ENCODE measurements around the gene TACR1.
"Not testable (repeated sequence)": the region's sequence is repeated elsewhere in the genome, so short reads cannot be mapped to it uniquely, and the experiment has no call there.

The TACR1 gene

DNA sequence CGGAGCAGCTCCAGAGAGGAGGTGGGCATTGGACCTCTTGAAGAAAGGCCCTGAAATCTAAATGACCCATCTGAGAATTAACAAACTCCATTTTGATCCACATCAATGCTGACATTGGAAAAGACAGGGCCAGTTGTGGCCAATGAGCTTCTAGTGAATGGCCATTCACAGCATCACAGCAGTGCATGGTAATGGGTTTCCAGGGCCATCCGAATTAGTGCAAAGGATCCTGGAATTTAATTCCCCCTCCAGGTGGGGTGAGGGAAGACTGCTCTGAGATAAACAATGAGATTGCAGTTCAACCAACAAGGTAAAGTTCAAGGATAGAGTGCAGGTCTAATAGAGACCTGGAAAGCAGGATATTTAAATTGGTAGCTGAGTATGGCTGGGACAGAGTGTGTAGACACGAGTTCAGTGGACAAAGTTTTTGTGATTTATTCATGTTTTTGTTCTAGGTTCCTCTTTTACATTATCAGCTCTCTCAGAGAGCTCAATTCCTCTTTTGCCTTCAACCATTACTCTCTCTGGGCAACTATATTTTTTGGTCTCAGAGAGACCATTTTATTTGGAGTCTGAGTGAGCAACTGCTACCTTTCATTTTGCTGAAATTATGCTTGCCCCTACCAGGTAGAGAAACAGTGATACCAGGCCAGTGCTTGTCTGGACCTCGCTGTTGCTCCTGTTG is 5.0 kb downstream of the TACR1 start:
- no peak for DNase-seq (ENCODE audit: low spot score)

DNA sequence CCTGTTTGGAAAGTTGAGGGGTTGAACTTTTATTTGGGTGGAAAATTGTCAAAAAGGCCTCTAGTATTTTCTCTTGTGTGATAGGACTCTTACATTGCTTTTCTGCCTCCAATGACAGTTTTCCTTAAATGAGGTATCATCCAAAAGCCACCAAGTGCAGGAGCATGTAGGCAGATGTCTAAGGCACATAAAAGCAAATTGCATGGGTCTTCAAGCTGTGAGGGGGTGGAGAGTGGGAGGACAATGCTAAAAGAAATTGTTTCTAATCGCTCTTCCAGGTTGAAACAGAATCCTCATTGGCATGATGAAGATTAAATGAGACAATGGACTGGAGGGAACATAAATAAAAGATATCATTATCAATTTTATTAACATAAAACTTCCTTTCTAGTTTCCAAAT is 6.8 kb downstream of the TACR1 start:
- no peak for DNase-seq (ENCODE audit: low spot score)

DNA sequence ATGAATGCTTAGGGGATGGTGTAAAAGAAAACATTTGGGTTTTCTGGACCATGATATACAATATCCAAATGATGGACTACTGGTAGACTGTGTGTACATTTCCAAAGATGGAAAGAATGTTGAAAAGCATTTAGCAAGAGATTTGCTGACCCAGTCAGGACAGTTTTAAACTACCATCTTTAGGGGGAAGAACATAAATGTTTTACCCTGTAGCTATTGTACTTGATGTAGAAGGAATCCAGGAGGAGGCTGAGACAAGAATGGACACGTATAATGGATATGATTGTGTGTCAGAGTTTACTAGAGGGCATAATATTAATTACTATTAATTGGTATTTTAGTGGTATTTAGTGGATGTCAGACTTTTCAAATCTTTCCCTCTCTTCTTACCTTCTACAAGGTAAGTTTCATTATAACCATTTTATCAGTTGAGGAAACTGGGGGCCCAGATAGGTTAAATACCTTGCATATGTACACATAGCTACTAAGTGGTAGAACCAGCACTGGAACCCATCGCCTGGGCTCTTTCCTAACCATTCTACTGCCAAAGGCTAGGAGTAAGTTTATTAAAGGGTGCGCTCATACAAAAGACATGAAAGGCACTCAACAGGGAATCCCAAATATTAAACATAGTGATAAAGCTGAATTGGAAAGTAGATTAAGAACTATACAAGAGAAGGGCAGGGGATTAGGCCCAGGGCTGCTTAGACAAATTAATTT is 8.9 kb downstream of the TACR1 start:
- DNase-seq (ENCODE audit: low spot score) = no peak

DNA sequence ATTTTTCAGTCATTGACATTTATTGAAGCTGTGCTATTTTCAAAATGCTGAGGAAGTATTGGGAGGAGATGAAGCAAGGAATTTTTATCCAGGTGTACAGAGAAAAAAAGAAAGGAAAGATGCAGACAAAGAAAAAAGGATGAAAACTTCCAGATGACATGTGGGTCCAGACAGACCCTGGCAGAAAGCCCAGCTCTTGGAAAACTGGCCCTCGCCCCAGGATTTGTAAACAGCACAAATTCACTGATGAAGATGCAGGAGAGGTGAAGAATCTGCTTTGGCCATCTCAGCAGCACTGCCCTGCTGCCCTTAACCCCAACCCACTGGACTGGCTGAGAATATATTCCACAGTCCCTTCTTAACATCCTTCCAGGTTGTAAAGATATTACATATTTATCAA is 12.5 kb downstream of the TACR1 start:
- DNase-seq (ENCODE audit: low spot score) = no peak

DNA sequence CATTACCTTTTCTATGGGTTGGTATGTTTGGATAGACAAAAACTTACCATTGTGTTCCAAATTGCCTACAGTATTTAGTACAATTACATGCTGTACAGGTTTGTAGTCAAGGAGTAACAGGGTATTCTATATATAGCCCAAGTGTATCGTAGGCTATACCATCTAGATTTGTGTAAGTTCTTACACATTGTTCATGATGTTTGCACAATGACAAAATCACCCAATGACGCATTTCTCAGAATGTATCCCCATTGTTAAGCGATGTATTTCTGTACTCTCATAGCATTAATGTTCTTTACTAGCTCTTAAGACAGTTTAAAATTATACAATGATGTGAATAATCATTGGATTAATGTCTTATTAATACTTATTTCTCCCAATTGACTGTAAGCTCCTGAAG is 16.7 kb downstream of the TACR1 start:
- DNase-seq (ENCODE audit: low spot score) = no peak

DNA sequence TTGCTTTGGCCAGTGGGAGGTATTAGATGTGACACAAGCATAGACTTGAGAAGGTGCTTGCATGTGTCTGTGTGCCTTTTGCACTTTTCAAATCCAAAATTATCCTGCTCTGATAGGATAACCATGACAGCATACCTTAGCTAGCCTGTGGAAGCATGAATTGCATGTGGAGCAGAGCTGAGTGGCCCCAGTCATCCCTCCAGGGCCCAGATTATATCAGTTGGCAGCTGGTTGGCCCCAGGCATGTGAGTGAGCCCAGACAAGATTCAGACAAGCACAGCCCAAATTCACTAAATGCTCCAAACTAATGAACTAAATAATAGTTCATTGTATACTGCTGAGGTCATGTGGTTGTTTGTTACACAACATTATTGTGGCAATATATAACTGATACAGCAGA is 18.8 kb downstream of the TACR1 start:
- DNase-seq (ENCODE audit: low spot score) = no peak

DNA sequence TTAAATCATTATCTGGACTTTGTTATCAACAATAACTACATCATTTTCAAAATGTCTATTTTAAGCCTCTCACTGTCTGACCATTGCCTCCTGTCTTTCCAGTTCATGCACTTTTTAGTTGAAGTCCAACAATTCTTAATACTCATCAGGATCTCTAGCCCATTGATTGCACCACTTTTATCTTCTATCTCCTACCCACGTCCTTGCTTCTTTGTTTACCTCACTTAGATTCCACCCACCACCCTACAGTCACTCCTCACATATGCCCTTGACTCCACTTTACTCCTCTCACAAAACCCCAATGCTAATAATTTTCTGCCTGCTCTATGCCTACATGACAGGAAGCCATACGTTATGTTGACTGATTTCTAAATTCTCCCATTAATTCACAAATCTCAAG is 21.9 kb downstream of the TACR1 start:
- DNase-seq (ENCODE audit: low spot score) = no peak

DNA sequence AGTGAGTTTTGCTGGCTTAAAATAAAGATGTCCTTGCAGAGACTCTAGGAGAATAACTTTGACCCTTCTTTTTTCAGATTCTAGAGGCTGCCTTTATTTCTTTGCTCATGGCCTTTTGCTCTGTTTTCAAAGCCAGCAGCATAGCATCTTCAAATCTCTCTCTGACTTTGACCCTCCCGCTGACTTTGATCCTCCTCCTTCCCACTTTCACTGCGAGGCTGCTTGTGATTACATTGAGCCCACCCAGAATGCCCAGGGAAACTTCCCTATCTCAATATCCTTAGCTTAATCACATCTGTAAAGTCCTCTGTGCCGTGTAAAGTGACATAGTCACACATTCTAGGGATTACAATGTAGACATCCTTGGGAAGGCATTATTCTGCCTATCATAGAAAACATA is 23.9 kb downstream of the TACR1 start:
- no peak for DNase-seq (ENCODE audit: low spot score)

DNA sequence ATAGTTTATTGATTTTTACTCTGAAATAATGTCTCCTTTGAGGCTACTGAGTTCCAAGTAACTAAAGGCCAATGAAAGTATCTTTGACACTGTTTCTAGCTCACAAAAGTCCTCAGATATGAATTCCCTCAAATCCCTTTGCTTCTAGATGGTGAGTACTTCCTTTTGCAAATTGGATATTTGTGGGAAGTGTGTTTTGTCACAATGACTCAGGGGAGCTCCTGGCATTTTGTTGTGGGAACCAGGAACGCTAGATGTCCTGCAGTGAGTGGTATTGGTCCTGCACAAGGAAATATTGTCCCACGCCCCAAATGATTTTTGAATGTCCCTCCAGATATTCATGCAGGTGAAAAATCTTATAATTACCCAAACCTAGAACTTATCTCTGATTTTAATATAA is 24.3 kb downstream of the TACR1 start:
- no peak for DNase-seq (ENCODE audit: low spot score)

DNA sequence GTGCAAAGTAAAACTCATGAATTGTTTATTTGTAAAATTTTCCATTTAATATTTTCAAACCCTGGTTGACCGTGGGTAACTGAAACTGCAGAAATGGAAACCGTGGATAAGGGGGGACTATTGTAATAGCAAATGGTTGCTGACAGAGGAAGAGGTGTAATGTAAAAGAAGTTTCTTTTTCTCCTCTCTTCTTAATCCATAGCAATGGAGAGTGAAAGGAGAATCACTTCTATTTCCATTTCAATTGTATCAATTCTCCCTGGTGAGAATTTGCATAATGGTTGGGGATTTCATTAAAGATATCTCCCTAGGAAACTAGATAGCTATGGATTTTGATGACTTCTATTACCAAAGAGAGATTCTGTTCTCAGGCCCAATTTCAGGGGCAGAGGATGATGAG is 24.8 kb downstream of the TACR1 start:
- DNase-seq (ENCODE audit: low spot score) = no peak

DNA sequence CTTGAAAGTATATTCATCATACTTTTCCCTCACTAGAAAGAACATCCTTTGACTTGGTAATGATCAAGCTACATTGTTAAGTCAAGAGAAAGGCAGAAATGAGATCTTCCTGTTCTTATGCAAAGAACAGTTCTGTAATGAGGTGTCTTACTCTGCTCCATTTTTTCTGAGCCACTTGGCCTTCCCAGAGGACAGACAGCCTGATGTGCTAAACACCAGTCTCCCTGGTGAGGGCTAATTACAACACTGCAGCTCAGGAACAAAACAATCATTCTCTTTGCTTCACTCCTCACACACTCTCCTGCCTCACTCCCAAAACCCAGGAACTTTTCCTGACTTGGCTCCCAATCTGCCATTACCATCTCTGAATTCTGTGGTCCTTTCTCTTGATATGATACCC is 25.6 kb downstream of the TACR1 start:
- no peak for DNase-seq (ENCODE audit: low spot score)

DNA sequence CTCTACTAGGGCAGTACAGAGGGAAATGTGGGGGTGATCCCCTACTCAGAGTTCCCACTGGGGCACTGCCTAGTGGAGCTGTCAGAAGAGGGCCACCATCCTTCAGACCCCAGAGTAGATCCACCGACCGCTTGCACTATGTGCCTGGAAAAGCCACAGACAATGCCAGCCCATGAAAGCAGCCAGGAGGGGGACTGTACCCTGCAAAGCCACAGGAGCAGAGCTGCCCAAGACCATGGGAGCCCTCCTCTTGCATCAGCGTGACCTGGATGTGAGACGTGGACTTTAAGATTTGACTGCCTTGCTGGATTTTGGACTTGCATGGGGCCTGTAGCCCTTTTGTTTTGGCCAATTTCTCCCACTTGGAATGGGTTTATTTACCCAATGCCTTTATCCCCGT is 27.9 kb downstream of the TACR1 start:
- not testable (repeated sequence) for DNase-seq (ENCODE audit: low spot score)

DNA sequence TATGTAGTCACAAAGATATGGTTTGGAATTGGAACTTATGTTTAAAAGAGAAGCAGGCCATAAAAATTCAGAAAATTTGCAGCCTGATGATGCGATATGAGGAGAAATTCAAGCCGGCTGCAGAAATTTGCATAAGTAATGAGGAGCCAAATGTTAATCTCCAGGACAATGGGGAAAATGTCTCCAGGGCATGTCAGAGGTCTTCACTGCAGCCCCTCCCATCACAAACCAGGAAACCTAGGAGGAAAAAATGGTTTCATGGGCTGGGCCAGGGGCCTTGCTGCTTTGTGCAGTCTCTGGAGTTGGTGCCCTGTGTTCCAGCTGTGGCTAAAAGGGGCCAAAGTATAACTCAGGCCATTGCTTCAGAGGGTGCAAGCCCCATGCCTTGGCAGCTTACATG is 28.4 kb downstream of the TACR1 start:
- no peak for DNase-seq (ENCODE audit: low spot score)

DNA sequence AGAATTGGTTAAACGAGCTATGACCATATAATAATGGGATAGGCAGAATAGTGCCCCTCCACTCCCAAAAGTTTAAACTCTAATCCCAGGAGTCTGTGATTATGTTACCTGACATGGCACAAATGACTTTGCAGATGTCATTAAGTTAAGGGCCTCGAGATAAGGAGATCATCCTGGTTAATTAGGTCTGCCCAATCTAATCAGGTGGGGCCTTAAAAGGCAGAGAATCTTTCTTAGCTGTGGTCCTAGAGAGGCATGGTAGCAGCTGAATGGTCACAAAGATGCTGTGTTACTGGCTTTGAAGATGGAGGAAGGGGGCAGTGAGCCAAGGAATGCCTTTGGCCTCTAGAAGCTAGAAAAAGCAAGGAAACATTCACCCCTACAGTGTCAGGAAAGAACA is 31.1 kb downstream of the TACR1 start:
- DNase-seq (ENCODE audit: low spot score) = no peak

DNA sequence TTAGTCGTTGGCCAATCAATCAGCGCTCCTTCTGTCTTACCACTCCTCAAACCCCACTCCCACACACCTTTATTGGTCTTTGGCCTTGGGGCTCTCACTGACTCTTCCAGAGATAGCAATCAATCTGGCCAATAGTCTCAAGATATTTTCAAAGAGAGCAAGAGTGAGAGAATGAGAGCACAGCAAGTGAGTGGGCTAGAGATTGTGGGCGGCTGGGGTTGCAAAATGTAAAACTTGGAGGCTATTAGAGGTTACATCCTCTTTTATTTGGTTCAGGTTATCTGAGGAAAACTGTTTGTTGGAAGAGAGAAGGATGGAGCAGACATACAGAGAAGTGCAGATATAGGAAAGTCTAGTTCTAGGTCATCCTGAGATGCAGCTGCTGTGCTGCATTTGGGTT is 32.8 kb downstream of the TACR1 start:
- no peak for DNase-seq (ENCODE audit: low spot score)

DNA sequence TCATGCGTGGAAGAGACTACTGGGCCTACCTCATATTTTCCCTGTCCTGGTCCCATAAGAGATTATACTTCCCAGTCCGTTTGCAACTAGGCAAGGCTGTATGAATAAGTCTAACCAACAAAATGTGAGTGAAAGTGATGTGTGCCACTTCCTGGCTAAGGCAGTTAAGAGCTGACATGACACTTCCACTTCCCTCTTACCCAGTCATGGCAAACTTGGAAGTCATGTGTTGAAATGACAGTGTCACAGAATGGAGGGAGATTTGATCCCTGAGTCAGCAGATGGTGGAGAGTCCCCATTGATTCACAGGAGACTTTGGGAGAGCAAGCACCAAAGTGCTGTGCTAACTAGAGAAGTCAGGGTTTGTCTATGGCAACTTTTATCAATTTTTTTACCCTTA is 36.4 kb downstream of the TACR1 start:
- no peak for DNase-seq (ENCODE audit: low spot score)

DNA sequence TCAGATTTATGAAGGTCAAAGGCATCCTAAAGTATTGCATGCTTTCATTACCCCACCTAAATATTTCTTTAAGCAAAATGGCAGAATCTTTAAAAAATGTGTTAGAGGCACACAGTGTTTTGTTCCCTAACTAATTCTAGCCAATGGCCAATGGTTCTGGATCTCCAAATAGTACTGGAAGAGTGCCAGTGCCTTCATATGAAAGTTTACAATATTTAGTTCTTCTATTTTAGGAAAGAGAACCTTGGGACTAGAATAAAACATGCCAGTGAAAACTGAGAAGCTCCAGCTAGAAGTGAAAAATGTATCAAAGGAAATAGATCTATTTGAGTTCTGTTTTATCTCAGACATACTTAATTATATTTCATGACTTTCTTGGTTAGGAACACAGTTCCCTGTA is 37.1 kb downstream of the TACR1 start:
- DNase-seq (ENCODE audit: low spot score) = no peak

DNA sequence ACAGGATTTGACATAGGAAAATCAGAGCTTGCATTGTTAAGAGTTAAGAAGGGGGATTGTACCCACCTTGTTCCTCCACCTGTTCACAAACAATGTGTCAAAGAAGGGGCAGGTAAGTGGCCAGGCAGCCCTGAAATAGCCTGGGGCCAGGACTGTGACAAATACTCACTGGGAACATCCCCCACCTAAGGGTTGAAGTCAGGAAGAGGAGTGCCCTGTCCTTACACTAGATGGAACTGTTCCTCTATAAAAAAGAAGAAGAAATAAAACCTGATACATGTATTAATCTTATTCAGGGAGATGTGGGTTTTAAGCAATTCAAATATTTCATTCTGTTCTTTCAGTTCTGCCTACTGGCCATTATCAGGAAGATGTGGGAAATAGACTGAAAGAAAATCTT is 41.9 kb downstream of the TACR1 start:
- DNase-seq (ENCODE audit: low spot score) = peak; percentile 25

DNA sequence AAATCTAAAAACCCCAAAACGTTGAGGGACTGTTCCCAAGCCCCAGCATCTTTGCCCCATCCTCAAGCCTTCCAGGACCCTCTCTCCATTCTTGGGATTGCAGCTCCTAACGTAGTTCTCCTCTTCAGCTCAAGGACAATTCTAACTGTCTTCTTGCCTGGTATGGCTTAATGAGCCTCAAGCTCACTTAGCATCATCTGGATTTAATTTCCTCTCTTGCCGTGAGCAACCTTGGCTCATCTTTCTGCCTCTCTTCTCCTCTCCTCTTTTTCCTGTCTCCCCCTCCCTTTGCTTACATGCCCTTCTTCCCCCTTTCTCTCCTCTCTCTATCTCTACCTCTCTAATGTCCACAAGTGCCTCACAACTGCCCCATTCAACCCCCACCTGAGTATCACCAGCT is 44.2 kb downstream of the TACR1 start:
- DNase-seq (ENCODE audit: low spot score) = no peak

DNA sequence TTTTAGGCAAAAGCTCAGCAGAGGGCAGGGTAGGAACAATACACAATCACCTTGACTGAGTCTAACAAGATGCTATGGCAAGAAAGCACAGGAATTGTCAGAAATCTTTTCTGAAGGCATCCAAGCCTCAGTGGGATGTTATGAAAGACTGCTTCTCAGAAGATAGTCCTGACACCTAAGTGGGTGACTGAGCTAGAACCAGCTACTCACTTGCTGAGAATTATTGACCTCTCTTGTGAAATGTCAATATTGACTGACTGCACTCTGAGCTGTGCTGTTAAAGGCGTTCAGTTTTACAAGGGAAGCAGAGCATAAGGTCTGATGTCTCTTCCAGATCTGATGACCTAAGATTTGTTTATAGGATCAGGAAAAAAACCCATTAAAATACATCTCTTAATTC is 46.1 kb downstream of the TACR1 start:
- DNase-seq (ENCODE audit: low spot score) = no peak

DNA sequence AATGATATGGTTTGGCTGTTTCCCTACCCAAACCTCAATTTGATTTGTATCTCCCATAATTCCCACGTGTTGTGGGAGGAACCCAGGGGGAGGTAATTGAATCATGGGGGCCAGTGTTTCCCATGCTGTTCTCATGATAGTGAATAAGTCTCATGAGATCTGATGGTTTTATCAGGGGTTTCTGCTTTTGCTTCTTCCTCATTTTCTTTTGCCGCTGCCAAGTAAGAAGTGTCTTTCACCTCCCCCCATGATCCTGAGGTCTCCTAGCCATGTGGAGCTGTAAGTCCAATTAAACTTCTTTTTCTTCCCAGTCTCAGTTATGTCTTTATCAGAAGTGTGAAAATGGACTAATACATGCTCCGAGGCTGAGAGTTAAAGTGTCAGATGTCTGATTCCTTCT is 47.1 kb downstream of the TACR1 start:
- not testable (repeated sequence) for DNase-seq (ENCODE audit: low spot score)

DNA sequence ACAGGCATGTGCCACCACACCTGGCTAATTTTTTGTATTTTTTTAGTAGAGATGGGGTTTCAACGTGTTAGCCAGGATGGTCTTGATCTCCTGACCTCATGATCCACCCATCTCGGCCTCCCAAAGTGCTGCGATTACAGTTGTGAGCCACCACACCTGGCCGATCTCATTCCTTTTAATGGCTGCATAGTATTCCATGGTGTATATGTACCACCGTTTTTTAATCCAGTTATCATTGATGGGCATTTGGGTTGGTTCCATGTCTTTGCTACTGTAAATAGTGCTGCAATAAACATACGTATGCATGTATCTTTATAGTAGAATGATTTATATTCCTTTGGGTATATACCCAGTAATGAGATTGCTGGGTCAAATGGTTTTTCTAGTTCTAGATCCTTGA is 51.4 kb downstream of the TACR1 start:
- not testable (repeated sequence) for DNase-seq (ENCODE audit: low spot score)

DNA sequence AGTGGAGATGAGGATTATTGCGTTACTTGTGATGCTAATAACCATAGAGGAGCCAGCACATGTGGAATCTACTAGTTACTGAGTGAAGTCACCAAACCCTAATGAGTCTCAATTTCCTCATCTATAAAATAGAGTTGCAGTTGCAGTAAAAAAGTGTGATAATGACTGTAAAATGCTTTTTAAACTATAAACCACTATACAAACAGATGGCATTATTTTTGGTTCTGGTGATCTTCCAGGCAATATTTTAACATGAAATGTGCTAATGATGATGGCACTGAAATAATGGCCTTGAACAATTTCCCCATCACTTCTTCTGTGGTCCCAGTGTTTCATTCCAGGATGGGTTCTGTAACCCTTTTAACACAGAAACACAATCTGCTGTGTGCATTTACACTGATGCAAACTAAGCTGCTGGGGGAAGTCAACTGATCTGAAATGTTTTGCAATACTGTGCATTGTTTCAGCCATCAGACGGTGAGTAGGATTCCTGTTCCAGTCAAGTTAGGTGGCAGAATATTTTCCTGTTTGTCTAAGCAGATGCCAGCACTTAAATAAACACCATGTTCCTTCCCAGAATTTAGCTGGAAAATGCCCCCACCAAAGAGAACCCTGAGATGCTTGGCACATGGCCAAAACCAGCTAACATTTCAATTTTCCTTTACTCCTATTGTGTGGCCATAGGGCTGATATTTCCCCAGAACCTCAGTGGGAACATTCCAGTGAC is 52.6 kb downstream of the TACR1 start:
- DNase-seq (ENCODE audit: low spot score) = no peak

Measured in hepatic stellate cell (primary cell).